Measurements from ENCODE around the gene LRRC34.

DNA sequence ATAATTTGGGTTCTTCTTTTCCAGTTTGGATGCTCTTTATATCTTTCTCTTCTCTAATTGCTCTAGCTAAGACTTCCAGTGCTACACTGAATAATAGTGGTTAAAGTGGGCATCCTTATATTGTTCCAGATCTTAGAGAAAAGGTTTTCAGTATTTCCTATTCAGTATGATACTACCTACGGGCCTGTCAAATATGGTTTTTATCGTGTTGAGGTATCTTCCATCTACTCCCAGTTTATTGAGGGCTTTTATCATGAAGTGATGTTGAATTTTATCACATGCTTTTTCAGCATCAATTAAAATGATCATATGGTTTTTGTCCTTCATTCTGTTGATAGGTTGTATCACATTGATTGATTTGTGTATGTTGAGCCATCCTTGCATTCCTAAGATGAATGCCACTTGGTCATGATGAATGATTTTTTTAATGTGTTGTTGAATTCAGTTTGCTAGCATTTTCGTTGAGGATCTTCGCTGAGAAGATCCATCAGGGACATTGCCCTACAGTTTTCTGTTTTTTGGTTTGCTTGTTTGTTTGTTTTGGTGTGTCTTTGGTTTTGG is 3.0 kb upstream of the LRRC34 start:
- TF ChIP-seq CTCF (IDR thresholded peaks at IDR 0.05) (no peak), POLR2A (IDR thresholded peaks at IDR 0.05) (no peak)

Measured in adrenal gland (tissue), 5 donors.